CD4-positive, alpha-beta T cell (primary cell): ENCODE results near the gene SGSH. TPM values are rescaled to one million over a fixed set of nuclear protein-coding genes. Genes with fewer than 3 reads are reported as not detected.

Experiments
- ATAC-seq: fragments of 200-7000 bp; cut with Tn5 transposase; one replicate; pipeline ENCODE4 v1.10.0; 2022; ENCODE audit warnings: mild to moderate bottlenecking; ENCODE audit not compliant: poor library complexity
- CTCF ChIA-PET: fragments of 350-600 bp; sonication (Branson Sonifier 250); formaldehyde crosslinking; loops from one replicate; lab custom pipeline; 2021; ENCODE audit warnings: antibody characterized with exemption, inconsistent platforms; lab: Charles Lee
- POLR2A ChIA-PET: fragments of 350-600 bp; sonication (Branson Sonifier 250); formaldehyde crosslinking; loops from one replicate; lab custom pipeline; 2021; ENCODE audit warnings: antibody characterized with exemption, inconsistent platforms; lab: Charles Lee
- DNase-seq, 14 experiments: peaks; one replicate each; pipeline ENCODE4 v3.0.0-alpha.2; 2013 to 2020; ENCODE audit warnings: mixed read lengths in 2 of 14
- H3K27ac ChIP-seq, 2 donors: one replicate each; pipeline versions ENCODE4 v1.5.1 to v1.7.0; 2013; ENCODE audit warnings: low read length in 2 of 2, low read depth in 1 of 2, mild to moderate bottlenecking in 1 of 2
- H3K27me3 ChIP-seq, 2 experiments: 1 replicate in 1 of 2; 2 replicates in 1 of 2; pipeline versions ENCODE4 v1.6.1 to v1.7.0; 2013; ENCODE audit warnings: low read length in 2 of 2, control low read depth in 1 of 2, mild to moderate bottlenecking in 1 of 2, moderate library complexity in 1 of 2; ENCODE audit not compliant: insufficient read depth in 2 of 2, control insufficient read depth in 1 of 2
- H3K36me3 ChIP-seq: one replicate; pipeline ENCODE4 v1.6.1; 2013; ENCODE audit warnings: low read length, control low read depth; ENCODE audit not compliant: insufficient read depth
- H3K4me1 ChIP-seq: one replicate; pipeline ENCODE4 v1.6.1; 2013; ENCODE audit warnings: low read length, control low read depth; ENCODE audit not compliant: insufficient read depth
- H3K4me3 ChIP-seq: one replicate; pipeline ENCODE4 v1.5.1; 2013; ENCODE audit warnings: mild to moderate bottlenecking, low read length, moderate library complexity
- H3K9me3 ChIP-seq, 2 experiments: 1 replicate in 1 of 2; 2 replicates in 1 of 2; pipeline versions ENCODE4 v1.6.1 to v1.7.0; 2013; ENCODE audit warnings: low read length in 2 of 2, mild to moderate bottlenecking in 2 of 2, control low read depth in 1 of 2, moderate library complexity in 1 of 2; ENCODE audit not compliant: control insufficient read depth in 1 of 2, insufficient read depth in 1 of 2
- H3K27ac Mint-ChIP-seq: one replicate; pipeline ENCODE4 v1.8.0; 2020; ENCODE audit warnings: mixed read lengths
- H3K27me3 Mint-ChIP-seq: one replicate; pipeline ENCODE4 v1.8.0; 2021; ENCODE audit warnings: mixed read lengths
- H3K36me3 Mint-ChIP-seq: one replicate; pipeline ENCODE4 v1.8.0; 2021; ENCODE audit warnings: low read depth, mixed read lengths
- H3K4me1 Mint-ChIP-seq: one replicate; pipeline ENCODE4 v1.8.0; 2021; ENCODE audit warnings: low read depth, mixed read lengths
- H3K4me3 Mint-ChIP-seq: one replicate; pipeline ENCODE4 v1.8.0; 2020; ENCODE audit warnings: mild to moderate bottlenecking, mixed read lengths
- H3K9me3 Mint-ChIP-seq: one replicate; pipeline ENCODE4 v1.8.0; 2020; ENCODE audit warnings: mixed read lengths
- intact Hi-C, 2 experiments: fragments of 100-400 bp; cut with DNase I in 1 of 2; cut with micrococcal nuclease in 1 of 2; formaldehyde crosslinking; loops; one replicate each; pipeline versions ENCODE4 v1.15.1 to v1.9.0; 2023 to 2025; cut with DNase I, micrococcal nuclease
- polyA plus RNA-seq, 2 donors: library from polyadenylated mRNA; unstranded; fragments of 120-200 nt; gene quantifications; one replicate each; pipeline ENCODE4 v1.2.1, GENCODE V29; 2013
- total RNA-seq, 174 experiments: library from RNA in 2 of 174; stranded (reverse) in 2 of 174; gene quantifications; one replicate each; pipeline ENCODE4 v1.2.3 and lab custom pipeline; 2021 to 2026
- TF ChIP-seq, protein P1 (sequence below): fragments of 200-600 bp; IDR thresholded peaks from one replicate; pipeline ENCODE4 v1.8.0; 2022; ENCODE audit warnings: antibody characterized with exemption, mild to moderate bottlenecking

The SGSH gene
- 100 to 1,000 TPM in 1 of 2 experiments, 10 to 100 TPM in 1; 97.9 to 102 TPM for total RNA-seq
- 62.8 TPM for polyA plus RNA-seq (2013, experiment 1 of 2)
- 108 TPM for polyA plus RNA-seq (2013, experiment 2 of 2)
- total RNA-seq (lab: John Stamatoyannopoulos, UW): 6.1 to 244 (median 69.8) reads per million in 172 experiments

DNA sequence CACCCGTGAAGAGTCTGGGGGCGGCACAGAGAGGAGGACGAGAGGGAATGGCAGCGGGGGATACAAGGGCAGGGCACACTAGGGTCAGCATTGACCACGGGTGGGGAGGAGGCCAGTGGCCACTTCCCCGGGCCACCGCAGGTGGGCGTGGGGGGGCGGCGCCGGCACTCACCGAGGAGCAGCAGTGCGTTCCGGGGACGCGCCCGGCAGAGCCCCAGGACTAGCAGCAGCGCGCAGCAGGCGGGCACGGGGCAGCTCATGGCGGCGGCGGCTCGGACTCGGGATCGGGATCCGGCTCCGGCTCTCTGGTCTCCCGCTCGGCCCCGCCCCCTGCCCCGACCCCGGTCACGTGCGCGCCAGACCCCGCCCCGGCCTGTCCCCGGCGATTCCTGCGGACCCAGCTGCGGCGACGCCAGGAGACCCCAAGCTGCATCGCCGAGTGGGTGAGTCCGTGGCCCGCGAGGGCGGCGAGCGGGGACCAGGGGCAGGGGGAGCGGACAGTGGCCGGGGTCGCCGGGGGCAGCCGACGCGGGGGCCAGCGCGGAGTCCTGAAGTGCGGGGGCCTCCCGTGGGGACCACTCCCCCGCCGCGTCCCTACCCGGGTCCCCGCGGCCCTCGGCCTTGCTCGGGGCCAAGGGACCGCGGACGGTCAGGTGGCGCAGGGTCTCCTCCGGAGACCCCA is at the start of gene SGSH, which contains the start of gene SLC26A11:
SGSH (minus strand) TSS at position 280 of the 682 bp plus-strand sequence; CDS start at position 260, 20 bp downstream.
SLC26A11 (plus strand) TSS at position 374 of the 682 bp plus-strand sequence. CDS start 1,134 bp downstream, outside the sequence.
- Mint-ChIP-seq H3K27ac (peak within 1 kb of the TSS; percentile 93), H3K27me3 (no peaks in the 10 kb centered on the region), H3K9me3 (no peaks in the 10 kb centered on the region), H3K4me3 (peak within 1 kb of the TSS; percentile 95), H3K4me1 (peaks cover 43% of the 10 kb centered on the region), H3K36me3 (peaks cover 59% of the 10 kb centered on the region)
- Histone ChIP-seq H3K27me3 (no peaks in the 10 kb centered on the region), H3K36me3 (peaks cover 22% of the 10 kb centered on the region), H3K4me1 (peaks cover 45% of the 10 kb centered on the region), H3K9me3 (no peaks in the 10 kb centered on the region), H3K4me3 (peak within 1 kb of the TSS; percentile 99), H3K27ac (peak within 1 kb of the TSS; percentile 89 to 93)
- intact Hi-C loops: loop anchor here in 1 of 2 experiments (5.0 kb wide), 1 partner anchor 118 kb away; the partner anchor contains the start of gene GAA
- peak; percentile 30 to 73 (median 56) for DNase-seq
- TF ChIP-seq, protein P1, sequence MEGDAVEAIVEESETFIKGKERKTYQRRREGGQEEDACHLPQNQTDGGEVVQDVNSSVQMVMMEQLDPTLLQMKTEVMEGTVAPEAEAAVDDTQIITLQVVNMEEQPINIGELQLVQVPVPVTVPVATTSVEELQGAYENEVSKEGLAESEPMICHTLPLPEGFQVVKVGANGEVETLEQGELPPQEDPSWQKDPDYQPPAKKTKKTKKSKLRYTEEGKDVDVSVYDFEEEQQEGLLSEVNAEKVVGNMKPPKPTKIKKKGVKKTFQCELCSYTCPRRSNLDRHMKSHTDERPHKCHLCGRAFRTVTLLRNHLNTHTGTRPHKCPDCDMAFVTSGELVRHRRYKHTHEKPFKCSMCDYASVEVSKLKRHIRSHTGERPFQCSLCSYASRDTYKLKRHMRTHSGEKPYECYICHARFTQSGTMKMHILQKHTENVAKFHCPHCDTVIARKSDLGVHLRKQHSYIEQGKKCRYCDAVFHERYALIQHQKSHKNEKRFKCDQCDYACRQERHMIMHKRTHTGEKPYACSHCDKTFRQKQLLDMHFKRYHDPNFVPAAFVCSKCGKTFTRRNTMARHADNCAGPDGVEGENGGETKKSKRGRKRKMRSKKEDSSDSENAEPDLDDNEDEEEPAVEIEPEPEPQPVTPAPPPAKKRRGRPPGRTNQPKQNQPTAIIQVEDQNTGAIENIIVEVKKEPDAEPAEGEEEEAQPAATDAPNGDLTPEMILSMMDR: no peak
- POLR2A ChIA-PET: interaction anchor here (0.9 to 1.6 kb wide), 5 partner anchors 36 to 235 kb away, joined by 3 to 6 read pairs (median 3); partner anchors contain the start of genes GAA and RNF213
- CTCF ChIA-PET: no interaction called here
- ATAC-seq: peak; percentile 35

DNA sequence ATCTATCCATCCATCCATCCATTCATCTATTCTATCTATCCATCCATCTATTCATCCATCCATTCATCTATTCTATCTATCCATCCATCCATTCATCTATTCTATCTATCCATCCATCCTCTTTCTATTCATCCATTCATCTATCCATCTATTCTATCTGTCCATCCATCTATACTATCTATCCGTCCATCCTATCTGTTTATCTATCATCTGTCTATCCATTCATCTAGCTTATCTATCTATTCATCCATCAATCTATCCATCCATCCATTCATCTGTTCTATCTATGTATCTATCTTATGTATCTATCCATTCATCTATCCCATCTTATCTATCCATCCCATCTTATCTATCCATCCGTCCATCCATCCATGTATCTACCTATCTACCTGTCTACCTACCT is 49.3 kb upstream of the SGSH start:
- Mint-ChIP-seq H3K27ac (no peak overlapping the region), H3K27me3 (no peaks in the 10 kb centered on the region), H3K36me3 (peaks cover 33% of the 10 kb centered on the region), H3K4me3 (no peak overlapping the region), H3K4me1 (peaks cover 32% of the 10 kb centered on the region), H3K9me3 (no peaks in the 10 kb centered on the region)
- ATAC-seq: no peak
- H3K4me1 ChIP-seq: peaks cover 89% of the 10 kb centered on the region
- no peak for DNase-seq
- intact Hi-C loops: loop anchor here in 1 of 2 experiments (5.0 to 10.0 kb wide), 2 partner anchors 143 to 1245 kb away; partner anchors contain the start of gene ACTG1
- H3K27ac ChIP-seq: no peak overlapping the region
- no peak overlapping the region for H3K4me3 ChIP-seq
- peaks cover 68% of the 10 kb centered on the region for H3K36me3 ChIP-seq
- POLR2A ChIA-PET: no interaction called here
- H3K9me3 ChIP-seq: no peaks in the 10 kb centered on the region
- TF ChIP-seq, protein P1: no peak
- CTCF ChIA-PET: no interaction called here
- no peaks in the 10 kb centered on the region for H3K27me3 ChIP-seq

DNA sequence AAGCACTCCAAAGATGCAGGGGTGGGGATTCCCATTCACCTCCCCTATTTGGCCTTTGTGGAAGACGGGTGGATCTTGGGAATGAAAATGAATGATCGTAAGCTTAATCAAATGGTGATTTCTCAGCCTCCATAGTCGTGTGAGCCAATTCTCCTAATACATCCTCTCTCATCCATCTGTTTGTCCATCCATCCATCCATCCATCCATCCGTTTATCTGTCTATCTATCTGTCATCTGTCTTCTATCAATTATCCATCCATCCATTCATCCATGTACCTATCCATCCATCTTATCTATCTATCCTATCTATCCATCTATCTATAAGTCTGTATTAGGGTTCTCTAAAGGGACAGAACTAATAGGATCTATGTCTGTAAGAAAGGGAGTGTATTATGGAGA is 48.3 kb upstream of the SGSH start:
- Mint-ChIP-seq H3K4me3 (no peak overlapping the region), H3K27ac (no peak overlapping the region), H3K27me3 (no peaks in the 10 kb centered on the region), H3K4me1 (peaks cover 31% of the 10 kb centered on the region), H3K9me3 (no peaks in the 10 kb centered on the region), H3K36me3 (peaks cover 30% of the 10 kb centered on the region)
- intact Hi-C loops: loop anchor here in 1 of 2 experiments (5.0 to 10.0 kb wide), 2 partner anchors 144 to 1246 kb away; partner anchors contain the start of gene ACTG1
- Histone ChIP-seq H3K4me3 (no peak overlapping the region), H3K4me1 (peaks cover 89% of the 10 kb centered on the region), H3K27ac (no peak overlapping the region), H3K27me3 (no peaks in the 10 kb centered on the region), H3K36me3 (peaks cover 61% of the 10 kb centered on the region), H3K9me3 (no peaks in the 10 kb centered on the region)
- ChIA-PET CTCF (interaction anchor here (0.7 kb wide), 1 partner anchor 16 kb away, joined by 4 read pairs; no protein-coding TSS in a partner anchor), POLR2A (no interaction called here)
- DNase-seq: no peak
- ATAC-seq: no peak
- TF ChIP-seq, protein P1: no peak
